GM12865 (cell line): ENCODE measurements around the gene KLHL14.

Experiments used
- DNase-seq: peaks from one replicate; pipeline ENCODE4 v3.0.0; 2010; ENCODE audit warnings: low read depth
- H3K4me3 ChIP-seq: 2 replicates; pipeline ENCODE4 v1.5.1; 2011; ENCODE audit warnings: mild to moderate bottlenecking, low read depth, low read length, control low read depth
- CTCF ChIP-seq: IDR thresholded peaks from 2 replicates; pipeline ENCODE4 v1.5.1; 2011; ENCODE audit warnings: low read length, control low read depth, low read depth, inconsistent platforms; ENCODE audit not compliant: insufficient read depth; ENCODE audit errors: missing control alignments

KLHL14 gene

DNA sequence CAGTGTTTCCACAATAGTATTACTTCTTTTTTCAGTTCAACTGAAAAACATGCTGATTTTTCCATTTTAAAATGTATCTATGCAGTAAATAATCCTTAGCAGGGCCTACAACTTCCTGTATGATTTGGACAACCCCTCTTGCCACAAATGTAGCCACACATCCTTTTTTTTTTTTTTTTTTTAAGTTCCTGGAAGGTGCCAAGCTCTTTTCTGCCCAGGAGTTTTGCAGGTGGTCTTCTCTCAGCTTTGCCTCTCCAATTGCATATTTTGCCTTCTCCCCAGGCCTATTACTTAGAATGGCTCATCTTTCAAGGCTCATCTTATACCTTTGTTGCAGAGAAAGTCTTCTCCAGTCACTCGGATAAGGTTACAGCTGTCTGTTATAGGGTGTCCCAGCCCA is 11.6 kb downstream of the KLHL14 start:
- DNase-seq, result no peak
- no peak overlapping the region for H3K4me3 ChIP-seq
- TF ChIP-seq CTCF, result no peak

GRCh38 chr18:32760391-32760790 is 12.4 kb downstream of the KLHL14 start:
- peak; percentile 61 for DNase-seq
- TF ChIP-seq CTCF, result no peak
- H3K4me3 ChIP-seq, result no peak overlapping the region

DNA sequence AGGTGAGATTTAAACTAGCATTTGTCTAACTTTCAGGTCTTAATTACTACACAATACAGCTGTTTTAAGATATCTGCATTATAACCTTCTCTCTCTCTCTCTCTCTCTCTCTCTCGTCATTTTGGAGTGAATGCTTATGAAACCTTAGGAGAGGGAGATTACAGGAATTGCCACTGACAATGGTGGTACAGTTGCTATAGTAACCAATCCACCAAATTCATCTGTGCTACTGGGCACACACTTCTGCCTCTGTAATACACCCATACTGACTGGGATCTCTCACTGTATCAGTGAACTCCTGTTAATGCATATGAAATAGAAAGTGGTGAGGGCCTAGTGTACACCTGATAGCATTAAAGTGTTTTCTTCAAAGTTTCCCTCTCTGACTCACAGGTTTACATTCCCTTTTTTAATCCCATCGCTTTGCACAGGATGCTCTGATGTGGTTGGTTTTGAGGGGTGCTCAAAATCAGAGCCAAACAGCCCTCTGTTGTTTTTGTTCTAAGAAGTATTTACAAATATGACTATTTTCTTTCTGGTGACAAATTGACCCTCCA is 13.1 kb downstream of the KLHL14 start:
- no peak for DNase-seq
- TF ChIP-seq CTCF, result no peak
- H3K4me3 ChIP-seq, result no peak overlapping the region

- no peak overlapping the region for H3K4me3 ChIP-seq
- no peak for TF ChIP-seq CTCF
- DNase-seq, result no peak
These were observed 18.1 kb downstream of the KLHL14 start for GRCh38 chr18:32754508-32755263.

DNA sequence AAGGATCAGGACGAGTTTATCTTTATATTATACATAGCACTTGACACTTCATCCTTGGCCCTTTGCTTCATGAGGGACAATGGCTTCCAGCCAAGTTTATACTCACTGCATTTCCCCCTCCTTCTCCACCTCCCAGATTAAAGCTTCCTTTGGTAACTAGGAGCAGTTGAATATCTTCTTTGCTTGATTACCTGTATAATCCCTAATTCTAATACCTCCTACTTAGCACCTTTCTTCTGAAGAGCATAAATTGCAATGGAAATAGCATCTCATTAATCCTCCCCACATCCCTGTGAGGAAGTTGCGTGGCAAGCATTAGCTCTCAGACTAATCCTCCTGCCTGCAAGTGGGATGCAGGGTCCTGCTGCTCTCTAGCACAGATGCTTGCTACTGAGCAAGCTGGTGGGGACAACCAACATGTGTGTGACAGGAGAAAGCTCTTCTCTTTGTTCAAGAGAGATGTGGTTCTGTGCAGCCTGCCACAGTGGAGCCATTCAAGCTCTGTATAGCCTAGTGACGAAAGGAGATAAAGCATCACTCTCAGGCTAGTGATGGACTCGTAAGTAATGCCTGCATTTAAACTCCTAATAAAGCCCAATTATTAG is 19.1 kb downstream of the KLHL14 start:
- TF ChIP-seq CTCF, result no peak
- no peak overlapping the region for H3K4me3 ChIP-seq
- DNase-seq, result no peak

- no peak overlapping the region for H3K4me3 ChIP-seq
- TF ChIP-seq CTCF, result no peak
- no peak for DNase-seq
These were observed 22.5 kb downstream of the KLHL14 start for GRCh38 chr18:32750328-32750727.
